ENCODE data around the gene ASB8.
"Not testable (repeated sequence)": the region's sequence is repeated elsewhere in the genome, so short reads cannot be mapped to it uniquely, and the experiment has no call there.

ASB8 gene

GRCh38 chr12:48183091-48183875 lies 26.0 kb upstream of the ASB8 start, which contains the start of gene CCDC184:
Gene CCDC184 (plus strand): TSS chr12:48183644. CDS start chr12:48184123, 479 bp downstream.
- DNase-seq (ENCODE audit: low read depth in 1 of 2, low spot score in 1 of 2), result peak; percentile 46 to 57

- DNase-seq (ENCODE audit: low read depth in 1 of 2, low spot score in 1 of 2), result no peak
Measured at GRCh38 chr12:48182631-48183030, 25.3 kb upstream of the ASB8 start.

GRCh38 chr12:48180857-48181495 lies 23.7 kb upstream of the ASB8 start:
- no peak for DNase-seq (ENCODE audit: low read depth in 1 of 2, low spot score in 1 of 2)

GRCh38 chr12:48180424-48180823 lies 23.1 kb upstream of the ASB8 start:
- DNase-seq (ENCODE audit: low read depth in 1 of 2, low spot score in 1 of 2), result no peak

GRCh38 chr12:48179466-48179865 lies 22.2 kb upstream of the ASB8 start:
- DNase-seq (ENCODE audit: low read depth in 1 of 2, low spot score in 1 of 2), result no peak

GRCh38 chr12:48177982-48178381 lies 20.7 kb upstream of the ASB8 start:
- DNase-seq (ENCODE audit: low read depth in 1 of 2, low spot score in 1 of 2), result no peak

- DNase-seq (ENCODE audit: low read depth in 1 of 2, low spot score in 1 of 2), result no peak
Measured at GRCh38 chr12:48176417-48176751, 19.1 kb upstream of the ASB8 start.

- no peak for DNase-seq (ENCODE audit: low read depth in 1 of 2, low spot score in 1 of 2)
Measured at GRCh38 chr12:48175613-48176416, 18.5 kb upstream of the ASB8 start.

- no peak for DNase-seq (ENCODE audit: low read depth in 1 of 2, low spot score in 1 of 2)
Measured at GRCh38 chr12:48169011-48169410, 11.7 kb upstream of the ASB8 start.

GRCh38 chr12:48165089-48165981 lies 8.0 kb upstream of the ASB8 start:
- DNase-seq (ENCODE audit: low read depth in 1 of 2, low spot score in 1 of 2), result peak in 1 of 2 donors; percentile 16

GRCh38 chr12:48164451-48164850 lies 7.1 kb upstream of the ASB8 start:
- DNase-seq (ENCODE audit: low read depth in 1 of 2, low spot score in 1 of 2), result no peak

GRCh38 chr12:48163150-48163747 lies 5.9 kb upstream of the ASB8 start:
- no peak for DNase-seq (ENCODE audit: low read depth in 1 of 2, low spot score in 1 of 2)

GRCh38 chr12:48160807-48161206 lies 3.5 kb upstream of the ASB8 start:
- DNase-seq (ENCODE audit: low read depth in 1 of 2, low spot score in 1 of 2), result no peak

- DNase-seq (ENCODE audit: low read depth in 1 of 2, low spot score in 1 of 2), result no peak
Measured at GRCh38 chr12:48160046-48160445, 2.7 kb upstream of the ASB8 start.

GRCh38 chr12:48157889-48158370 lies 615 bp upstream of the ASB8 start:
- no peak for DNase-seq (ENCODE audit: low read depth in 1 of 2, low spot score in 1 of 2)

- DNase-seq (ENCODE audit: low read depth in 1 of 2, low spot score in 1 of 2), result no peak
Measured at GRCh38 chr12:48156652-48157017, 680 bp downstream of the ASB8 start.

- not testable (repeated sequence) for DNase-seq (ENCODE audit: low read depth in 1 of 2, low spot score in 1 of 2)
Measured at GRCh38 chr12:48155786-48156185, 1.5 kb downstream of the ASB8 start.

GRCh38 chr12:48151103-48151771 lies 6.1 kb downstream of the ASB8 start:
- no peak for DNase-seq (ENCODE audit: low read depth in 1 of 2, low spot score in 1 of 2)

GRCh38 chr12:48145981-48146380 lies 11.3 kb downstream of the ASB8 start:
- DNase-seq (ENCODE audit: low read depth in 1 of 2, low spot score in 1 of 2), result no peak

- DNase-seq (ENCODE audit: low read depth in 1 of 2, low spot score in 1 of 2), result no peak
Measured at GRCh38 chr12:48143898-48144297, 13.4 kb downstream of the ASB8 start.

All from stimulated activated CD4-positive, alpha-beta T cell treated with anti-CD3 and anti-CD28 coated beads, Interleukin-15, amount 100 ng/mL, for 1 hour (primary cell).